ENCODE measurements around the gene RIT2.

- TF ChIP-seq CTCF (IDR thresholded peaks at IDR 0.05; ENCODE audit: low read depth, low read length) (no peak), EZH2phosphoT487 (IDR thresholded peaks at IDR 0.05; ENCODE audit: low read depth) (no peak)
Measured at GRCh38 chr18:43092539-43092938, 22.9 kb downstream of the RIT2 start.

Measured in OCI-LY3 (cell line).